ENCODE data around the gene FRMD4A.

The FRMD4A gene

DNA sequence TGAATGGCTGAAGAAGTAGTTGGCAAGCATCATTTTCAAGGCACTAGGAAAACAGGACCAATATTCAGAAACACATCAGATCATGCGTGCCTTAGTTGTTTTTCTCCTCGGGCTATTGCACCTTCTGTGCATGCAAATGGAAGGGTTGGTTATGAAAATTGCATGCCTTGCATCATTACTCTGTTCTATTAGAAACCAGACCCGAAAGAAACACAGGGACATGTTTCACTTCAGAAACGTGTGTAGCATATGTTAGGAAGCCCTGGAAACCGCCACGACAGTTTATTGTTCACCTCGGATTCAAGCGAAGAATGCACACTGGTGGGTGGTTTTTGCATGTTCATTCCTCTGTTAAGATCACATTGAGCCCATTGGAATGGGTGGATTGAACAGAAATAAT, 214.7 kb downstream of the FRMD4A start:
- no peak overlapping the region for H3K9ac ChIP-seq (ENCODE audit: low read length)
- H3K36me3 ChIP-seq (ENCODE audit: control insufficient read depth, insufficient read depth, low read length): no peaks in the 10 kb centered on the region
- H3K4me1 ChIP-seq (ENCODE audit: control insufficient read depth, insufficient read depth, low read length): no peaks in the 10 kb centered on the region

DNA sequence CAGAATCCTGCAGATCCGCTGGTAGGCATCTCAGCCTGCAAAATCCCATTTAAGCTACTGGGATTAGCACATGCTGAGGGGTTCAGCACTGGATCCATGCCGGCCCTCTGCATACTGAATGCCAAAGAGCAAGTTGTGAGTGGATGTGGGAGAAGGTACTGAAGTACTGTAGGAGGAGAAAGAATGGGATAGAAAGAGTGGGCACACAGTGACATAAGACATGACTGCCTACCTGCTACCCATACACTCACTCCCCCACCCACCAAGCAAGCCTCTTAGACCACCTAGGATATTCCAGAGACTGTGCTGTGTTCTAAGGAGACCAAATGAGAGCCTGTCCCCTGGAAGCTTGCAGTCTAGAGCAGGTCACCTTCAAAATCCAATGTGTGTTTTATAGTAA, 215.9 kb downstream of the FRMD4A start:
- Histone ChIP-seq H3K27me3 (ENCODE audit: control insufficient read depth, insufficient read depth, low read length) (no peaks in the 10 kb centered on the region), H3K27ac (ENCODE audit: low read depth, low read length) (no peak overlapping the region), H3K36me3 (ENCODE audit: control insufficient read depth, insufficient read depth, low read length) (no peaks in the 10 kb centered on the region), H3K4me3 (ENCODE audit: low read length) (no peak overlapping the region), H3K4me1 (ENCODE audit: control insufficient read depth, insufficient read depth, low read length) (no peaks in the 10 kb centered on the region), H3K9ac (ENCODE audit: low read length) (no peak overlapping the region)

More for the DNA sequence above, 214.7 kb downstream of the FRMD4A start:
- no peaks in the 10 kb centered on the region for H3K27me3 ChIP-seq (ENCODE audit: control insufficient read depth, insufficient read depth, low read length)
- H3K4me3 ChIP-seq (ENCODE audit: low read length): no peak overlapping the region
- H3K27ac ChIP-seq (ENCODE audit: low read depth, low read length): no peak overlapping the region

DNA sequence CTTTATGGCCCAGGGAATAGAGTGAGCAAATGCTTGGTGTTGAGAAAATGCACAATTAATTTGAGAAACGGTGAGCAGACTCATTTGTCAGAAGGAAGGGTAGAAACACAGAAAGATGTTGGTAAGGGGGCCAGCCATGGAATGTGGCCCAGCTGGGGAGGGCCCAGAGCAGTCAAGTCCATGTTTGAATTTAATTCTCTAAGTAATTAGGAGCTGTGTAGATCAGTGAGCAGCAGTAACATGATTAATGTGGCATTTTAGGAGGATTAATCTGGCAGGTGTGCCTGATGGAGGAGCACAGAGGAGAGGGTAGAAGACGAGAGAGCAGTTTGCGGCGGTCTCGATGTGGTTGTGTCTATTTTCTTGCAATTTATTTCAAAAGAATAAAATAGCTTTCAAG, 218.7 kb downstream of the FRMD4A start:
- H3K4me1 ChIP-seq (ENCODE audit: control insufficient read depth, insufficient read depth, low read length): no peaks in the 10 kb centered on the region
- no peak overlapping the region for H3K4me3 ChIP-seq (ENCODE audit: low read length)
- H3K27me3 ChIP-seq (ENCODE audit: control insufficient read depth, insufficient read depth, low read length): no peaks in the 10 kb centered on the region
- no peaks in the 10 kb centered on the region for H3K36me3 ChIP-seq (ENCODE audit: control insufficient read depth, insufficient read depth, low read length)
- no peak overlapping the region for H3K27ac ChIP-seq (ENCODE audit: low read depth, low read length)
- no peak overlapping the region for H3K9ac ChIP-seq (ENCODE audit: low read length)

DNA sequence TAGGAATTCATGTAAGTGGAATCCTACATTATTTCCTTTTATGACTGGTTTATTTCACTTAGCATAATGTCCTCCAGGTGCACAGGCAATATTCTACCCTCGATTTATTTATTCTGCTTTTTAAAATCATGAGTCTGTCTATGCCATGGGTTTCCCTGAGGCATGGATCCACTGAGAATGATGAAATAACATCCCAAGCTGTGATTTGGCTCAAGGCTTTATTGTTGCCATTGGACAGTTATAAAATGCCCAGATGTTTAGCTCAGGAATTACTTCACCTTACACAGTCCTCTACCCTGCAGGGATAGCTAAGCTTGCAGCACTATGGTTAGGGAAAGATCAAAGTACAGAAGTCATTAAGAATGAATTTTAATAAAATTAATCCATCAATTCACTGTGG, 219.5 kb downstream of the FRMD4A start:
- Histone ChIP-seq H3K36me3 (ENCODE audit: control insufficient read depth, insufficient read depth, low read length) (no peaks in the 10 kb centered on the region), H3K27me3 (ENCODE audit: control insufficient read depth, insufficient read depth, low read length) (no peaks in the 10 kb centered on the region), H3K27ac (ENCODE audit: low read depth, low read length) (no peak overlapping the region), H3K4me3 (ENCODE audit: low read length) (no peak overlapping the region), H3K4me1 (ENCODE audit: control insufficient read depth, insufficient read depth, low read length) (no peaks in the 10 kb centered on the region), H3K9ac (ENCODE audit: low read length) (no peak overlapping the region)

DNA sequence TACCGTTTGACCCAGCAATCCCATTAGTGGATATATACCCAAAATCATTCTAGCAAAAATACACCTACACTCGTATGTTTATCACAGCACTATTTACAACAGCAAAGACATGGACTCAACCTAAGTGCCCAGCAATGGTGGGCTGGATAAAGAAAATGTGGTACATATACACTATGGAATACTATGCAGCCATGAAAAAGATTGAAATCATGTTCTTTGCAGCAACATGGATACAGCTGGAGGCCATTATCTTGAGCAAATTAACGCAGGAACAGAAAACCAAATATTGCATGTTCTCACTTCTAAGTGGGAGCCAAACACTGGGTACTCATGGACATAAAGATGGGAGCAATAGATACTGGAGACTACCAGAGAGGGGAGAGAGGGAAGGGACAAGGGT, 223.9 kb downstream of the FRMD4A start:
- Histone ChIP-seq H3K27me3 (ENCODE audit: control insufficient read depth, insufficient read depth, low read length) (no peaks in the 10 kb centered on the region), H3K27ac (ENCODE audit: low read depth, low read length) (no peak overlapping the region), H3K4me3 (ENCODE audit: low read length) (no peak overlapping the region), H3K9ac (ENCODE audit: low read length) (no peak overlapping the region), H3K4me1 (ENCODE audit: control insufficient read depth, insufficient read depth, low read length) (no peaks in the 10 kb centered on the region), H3K36me3 (ENCODE audit: control insufficient read depth, insufficient read depth, low read length) (no peaks in the 10 kb centered on the region)

DNA sequence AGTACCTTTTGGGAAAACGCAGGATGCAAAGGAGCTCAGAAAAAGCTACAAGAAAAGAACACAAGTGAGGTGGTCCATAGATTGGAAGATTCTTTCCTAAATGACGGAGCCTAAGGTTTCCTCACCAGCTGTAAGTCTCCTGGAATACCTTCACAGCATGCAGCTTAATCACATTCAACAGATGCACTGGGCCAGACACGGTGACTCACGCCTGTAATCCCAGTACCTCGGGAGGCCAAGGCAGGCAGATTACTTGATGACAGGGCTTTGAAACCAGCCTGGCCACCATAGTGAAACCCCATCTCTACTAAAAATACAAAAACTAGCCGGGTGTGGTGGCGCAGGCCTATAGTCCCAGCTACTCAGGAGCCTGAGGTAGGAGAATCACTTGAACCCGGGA, 228.7 kb downstream of the FRMD4A start:
- H3K4me1 ChIP-seq (ENCODE audit: control insufficient read depth, insufficient read depth, low read length): no peaks in the 10 kb centered on the region
- H3K4me3 ChIP-seq (ENCODE audit: low read length): no peak overlapping the region
- H3K27ac ChIP-seq (ENCODE audit: low read depth, low read length): no peak overlapping the region
- H3K36me3 ChIP-seq (ENCODE audit: control insufficient read depth, insufficient read depth, low read length): no peaks in the 10 kb centered on the region
- H3K9ac ChIP-seq (ENCODE audit: low read length): no peak overlapping the region
- no peaks in the 10 kb centered on the region for H3K27me3 ChIP-seq (ENCODE audit: control insufficient read depth, insufficient read depth, low read length)

DNA sequence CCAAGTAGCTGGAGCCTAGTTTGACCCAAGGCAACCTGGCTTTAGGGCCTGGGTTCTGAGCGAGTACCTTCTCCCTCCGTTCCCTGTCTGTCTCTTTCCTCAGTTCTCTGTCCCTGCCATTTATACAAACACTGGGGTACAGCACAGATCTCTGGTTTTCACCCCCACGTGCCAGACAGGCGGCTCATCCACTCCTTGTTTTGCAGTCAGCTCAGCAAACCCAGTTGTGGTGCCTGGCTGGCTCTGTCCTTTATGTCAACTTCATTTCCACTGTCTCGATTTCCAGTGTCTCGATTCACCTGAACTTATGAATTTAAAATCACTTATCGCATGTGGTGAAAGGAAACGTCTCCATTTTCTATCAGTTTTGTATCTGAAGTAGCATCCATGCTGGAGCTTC, 230.8 kb downstream of the FRMD4A start:
- no peak overlapping the region for H3K4me3 ChIP-seq (ENCODE audit: low read length)
- H3K4me1 ChIP-seq (ENCODE audit: control insufficient read depth, insufficient read depth, low read length): no peaks in the 10 kb centered on the region
- H3K27me3 ChIP-seq (ENCODE audit: control insufficient read depth, insufficient read depth, low read length): no peaks in the 10 kb centered on the region
- H3K36me3 ChIP-seq (ENCODE audit: control insufficient read depth, insufficient read depth, low read length): no peaks in the 10 kb centered on the region
- H3K9ac ChIP-seq (ENCODE audit: low read length): no peak overlapping the region
- no peak overlapping the region for H3K27ac ChIP-seq (ENCODE audit: low read depth, low read length)

DNA sequence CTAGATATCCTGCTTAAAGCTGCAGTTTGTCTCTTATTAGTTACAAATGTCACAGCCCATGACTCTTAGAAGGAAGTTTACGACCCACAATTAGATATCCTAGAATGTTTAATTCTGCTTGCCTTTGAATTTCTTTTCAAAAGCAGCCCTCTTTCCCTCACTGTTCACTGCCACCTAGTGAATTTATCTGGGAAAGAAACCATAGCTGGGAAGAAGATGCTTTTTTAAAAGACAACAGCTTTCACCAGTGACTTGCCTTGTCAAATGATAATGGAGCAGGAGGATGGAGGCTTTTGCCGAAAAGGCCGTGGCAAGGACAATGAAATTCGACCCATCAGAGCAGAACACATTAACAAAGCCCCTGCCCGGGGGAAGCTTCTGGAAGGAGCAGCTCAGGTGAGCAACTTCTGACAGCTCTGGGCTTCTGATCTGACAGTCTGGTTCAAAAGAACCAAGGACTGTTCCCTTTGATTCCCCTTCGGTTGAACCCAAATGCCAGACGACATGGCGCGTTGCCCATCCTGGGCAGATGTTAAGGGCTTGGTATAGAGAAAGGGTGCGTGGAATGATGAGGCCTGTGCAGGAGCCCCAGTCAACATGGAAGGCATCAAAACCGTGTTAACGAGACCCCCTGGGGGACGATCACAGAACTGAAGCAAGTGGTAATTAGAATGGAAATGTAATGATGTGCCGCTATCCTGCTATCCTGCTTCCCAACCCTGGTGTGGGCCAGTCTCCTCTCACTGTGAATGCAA, 236.8 kb downstream of the FRMD4A start:
- Histone ChIP-seq H3K9ac (ENCODE audit: low read length) (no peak overlapping the region), H3K4me3 (ENCODE audit: low read length) (no peak overlapping the region), H3K27me3 (ENCODE audit: control insufficient read depth, insufficient read depth, low read length) (no peaks in the 10 kb centered on the region), H3K4me1 (ENCODE audit: control insufficient read depth, insufficient read depth, low read length) (no peaks in the 10 kb centered on the region), H3K36me3 (ENCODE audit: control insufficient read depth, insufficient read depth, low read length) (no peaks in the 10 kb centered on the region), H3K27ac (ENCODE audit: low read depth, low read length) (no peak overlapping the region)

DNA sequence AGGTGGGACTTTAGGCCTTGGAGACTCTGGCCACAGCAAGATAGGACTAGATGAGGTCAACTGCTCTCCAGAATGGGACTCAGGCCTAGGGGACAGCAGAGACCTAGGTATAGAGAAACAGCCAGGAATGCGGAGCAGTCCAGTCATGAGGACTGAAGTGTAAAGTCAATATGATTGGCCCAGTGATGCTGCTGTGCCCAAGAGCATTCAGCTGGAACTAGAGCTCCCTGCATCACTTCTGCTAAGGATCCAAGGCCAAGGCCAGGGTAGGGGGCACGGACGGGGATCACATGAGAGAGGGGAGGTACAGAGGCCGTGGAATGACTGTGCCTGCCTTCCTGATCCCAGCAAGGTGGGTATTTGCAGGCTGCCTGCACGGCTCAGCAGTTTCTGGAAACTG, 237.9 kb downstream of the FRMD4A start:
- Histone ChIP-seq H3K4me3 (ENCODE audit: low read length) (no peak overlapping the region), H3K9ac (ENCODE audit: low read length) (no peak overlapping the region), H3K36me3 (ENCODE audit: control insufficient read depth, insufficient read depth, low read length) (no peaks in the 10 kb centered on the region), H3K27ac (ENCODE audit: low read depth, low read length) (no peak overlapping the region), H3K4me1 (ENCODE audit: control insufficient read depth, insufficient read depth, low read length) (no peaks in the 10 kb centered on the region), H3K27me3 (ENCODE audit: control insufficient read depth, insufficient read depth, low read length) (no peaks in the 10 kb centered on the region)

DNA sequence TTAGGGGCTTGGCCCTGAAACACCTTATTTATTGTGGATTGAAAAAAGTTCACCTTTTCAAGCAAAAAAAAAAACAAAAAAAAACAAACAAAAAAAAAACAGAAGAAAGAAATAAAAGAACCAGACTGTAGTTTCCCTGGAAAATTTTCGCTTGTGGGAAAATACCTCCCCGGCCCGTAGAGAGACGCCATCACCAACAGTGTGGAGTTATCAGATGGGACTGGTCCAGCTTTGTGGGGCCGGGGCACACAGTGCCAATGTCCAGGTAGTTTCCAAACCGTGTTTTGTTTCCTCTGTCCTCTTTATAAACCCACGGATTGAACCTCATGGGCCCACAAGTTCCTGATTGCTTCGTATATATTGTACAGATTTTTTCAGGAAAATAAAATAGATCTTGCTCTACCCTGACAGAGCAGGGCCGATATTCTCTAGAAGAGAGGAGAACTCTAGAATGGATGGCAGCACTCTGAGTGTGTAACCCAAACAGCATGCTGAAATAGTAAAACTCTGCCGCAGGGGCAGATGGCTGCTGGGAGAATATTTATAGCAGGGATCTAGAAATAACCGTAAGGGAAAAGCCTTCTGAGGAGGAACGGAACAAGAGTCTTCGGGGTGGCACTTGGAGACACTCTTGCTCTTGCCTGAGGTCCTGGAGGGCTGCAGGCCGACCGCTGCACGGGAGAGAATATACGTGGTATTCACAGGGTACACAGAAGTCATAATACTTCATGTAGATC, 241.0 kb downstream of the FRMD4A start:
- Histone ChIP-seq H3K27ac (ENCODE audit: low read depth, low read length) (no peak overlapping the region), H3K9ac (ENCODE audit: low read length) (no peak overlapping the region), H3K4me3 (ENCODE audit: low read length) (no peak overlapping the region), H3K36me3 (ENCODE audit: control insufficient read depth, insufficient read depth, low read length) (no peaks in the 10 kb centered on the region), H3K4me1 (ENCODE audit: control insufficient read depth, insufficient read depth, low read length) (no peaks in the 10 kb centered on the region), H3K27me3 (ENCODE audit: control insufficient read depth, insufficient read depth, low read length) (no peaks in the 10 kb centered on the region)

DNA sequence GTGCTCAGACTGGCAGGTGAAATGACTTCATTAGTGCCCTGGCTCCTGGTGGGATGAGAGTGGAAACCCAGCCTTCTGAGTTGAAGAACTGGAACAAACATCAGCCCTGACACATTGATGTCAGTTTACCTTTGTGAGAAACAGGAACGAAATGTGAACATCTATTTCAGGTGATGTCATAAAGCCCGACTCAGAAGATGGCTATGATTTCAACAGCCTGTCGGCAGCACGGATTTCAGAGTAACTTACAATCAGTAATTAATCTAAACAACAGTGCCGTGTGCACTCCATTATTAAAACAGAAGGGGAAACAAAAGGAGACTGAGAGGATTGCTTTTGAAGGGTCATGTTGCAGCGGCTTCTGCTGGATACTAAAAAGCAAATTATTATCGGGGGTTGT, 243.2 kb downstream of the FRMD4A start:
- H3K27ac ChIP-seq (ENCODE audit: low read depth, low read length): no peak overlapping the region
- no peak overlapping the region for H3K4me3 ChIP-seq (ENCODE audit: low read length)
- H3K36me3 ChIP-seq (ENCODE audit: control insufficient read depth, insufficient read depth, low read length): no peaks in the 10 kb centered on the region
- H3K9ac ChIP-seq (ENCODE audit: low read length): no peak overlapping the region
- no peaks in the 10 kb centered on the region for H3K27me3 ChIP-seq (ENCODE audit: control insufficient read depth, insufficient read depth, low read length)
- H3K4me1 ChIP-seq (ENCODE audit: control insufficient read depth, insufficient read depth, low read length): no peaks in the 10 kb centered on the region

DNA sequence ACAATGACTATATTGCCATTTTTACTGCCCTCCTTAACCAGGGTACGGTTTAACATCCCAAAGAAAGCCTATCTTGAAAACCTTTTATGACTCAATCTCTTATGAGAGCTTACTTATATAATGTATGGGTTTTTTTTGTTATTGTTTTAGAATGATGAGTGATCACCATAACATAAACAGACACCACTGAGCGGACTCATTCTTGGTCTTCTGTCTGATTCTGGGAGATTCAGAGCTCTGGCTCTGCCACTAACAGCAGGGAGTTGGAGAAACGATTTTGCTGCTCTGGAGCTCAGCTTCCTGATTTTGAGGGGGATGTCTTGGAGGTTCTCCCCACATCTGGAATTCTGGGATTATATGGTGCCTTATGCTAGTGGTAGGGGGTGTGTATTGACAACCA, 244.1 kb downstream of the FRMD4A start:
- no peak overlapping the region for H3K27ac ChIP-seq (ENCODE audit: low read depth, low read length)
- no peaks in the 10 kb centered on the region for H3K36me3 ChIP-seq (ENCODE audit: control insufficient read depth, insufficient read depth, low read length)
- H3K27me3 ChIP-seq (ENCODE audit: control insufficient read depth, insufficient read depth, low read length): no peaks in the 10 kb centered on the region
- no peak overlapping the region for H3K4me3 ChIP-seq (ENCODE audit: low read length)
- no peaks in the 10 kb centered on the region for H3K4me1 ChIP-seq (ENCODE audit: control insufficient read depth, insufficient read depth, low read length)
- H3K9ac ChIP-seq (ENCODE audit: low read length): no peak overlapping the region

DNA sequence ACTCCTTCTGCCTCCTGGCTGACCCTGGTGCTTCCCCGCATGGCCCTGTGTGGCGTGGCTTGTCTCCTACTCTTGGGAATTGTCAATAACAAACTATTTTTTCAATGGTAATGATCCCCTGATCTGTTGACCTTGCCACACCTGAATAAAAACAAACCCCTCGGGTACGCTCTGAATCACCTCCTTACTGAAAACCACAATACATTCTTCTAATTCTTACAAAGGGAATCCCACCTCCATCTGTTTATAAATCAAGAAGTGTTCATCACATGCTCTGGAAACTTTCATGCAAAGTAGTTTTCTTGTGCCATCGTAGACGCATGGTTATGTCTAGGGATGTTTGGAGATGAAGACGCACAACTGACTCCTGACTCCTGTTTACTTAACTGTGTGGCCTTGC, 245.8 kb downstream of the FRMD4A start:
- H3K4me3 ChIP-seq (ENCODE audit: low read length): no peak overlapping the region
- no peak overlapping the region for H3K27ac ChIP-seq (ENCODE audit: low read depth, low read length)
- no peaks in the 10 kb centered on the region for H3K27me3 ChIP-seq (ENCODE audit: control insufficient read depth, insufficient read depth, low read length)
- no peak overlapping the region for H3K9ac ChIP-seq (ENCODE audit: low read length)
- H3K4me1 ChIP-seq (ENCODE audit: control insufficient read depth, insufficient read depth, low read length): no peaks in the 10 kb centered on the region
- no peaks in the 10 kb centered on the region for H3K36me3 ChIP-seq (ENCODE audit: control insufficient read depth, insufficient read depth, low read length)
